HG03060 (cell line): Measurements from ENCODE around the gene SMKR1.
A peak's percentile ranks its signal among the peaks of the same experiment; 100 is the strongest.
"Not testable (repeated sequence)": the region's sequence is repeated elsewhere in the genome, so short reads cannot be mapped to it uniquely, and the experiment has no call there.

ENCODE experiments used
- ATAC-seq: cut with Tn5 transposase; IDR thresholded peaks from one replicate; pipeline ENCODE4 v1.9.1; 2021; ENCODE audit warnings: low read depth, moderate number of reproducible peaks; ENCODE audit not compliant: unreplicated experiment

The SMKR1 gene

GRCh38 chr7:129481376-129481775 lies 21.0 kb upstream of the SMKR1 start:
- not testable (repeated sequence) for ATAC-seq

GRCh38 chr7:129482781-129483180 lies 19.6 kb upstream of the SMKR1 start:
- no peak for ATAC-seq

GRCh38 chr7:129489491-129489890 lies 12.8 kb upstream of the SMKR1 start:
- no peak for ATAC-seq

- ATAC-seq, result no peak
These were observed 9.9 kb upstream of the SMKR1 start for GRCh38 chr7:129492391-129492790.

GRCh38 chr7:129493555-129493954 lies 8.8 kb upstream of the SMKR1 start:
- no peak for ATAC-seq

GRCh38 chr7:129494041-129494440 lies 8.3 kb upstream of the SMKR1 start:
- ATAC-seq, result peak; percentile 53

- no peak for ATAC-seq
These were observed 6.3 kb upstream of the SMKR1 start for GRCh38 chr7:129495987-129496386.

GRCh38 chr7:129496653-129497052 lies 5.7 kb upstream of the SMKR1 start:
- ATAC-seq, result no peak

GRCh38 chr7:129497156-129497555 lies 5.2 kb upstream of the SMKR1 start:
- ATAC-seq, result no peak

- ATAC-seq, result no peak
These were observed 4.3 kb upstream of the SMKR1 start for GRCh38 chr7:129498021-129498420.

GRCh38 chr7:129499999-129500398 lies 2.3 kb upstream of the SMKR1 start:
- ATAC-seq, result no peak

GRCh38 chr7:129502708-129503685 lies 666 bp downstream of the SMKR1 start:
- no peak for ATAC-seq

- no peak for ATAC-seq
These were observed 1.4 kb downstream of the SMKR1 start for GRCh38 chr7:129503725-129504124.

GRCh38 chr7:129512192-129512591 lies 9.9 kb downstream of the SMKR1 start:
- no peak for ATAC-seq

- no peak for ATAC-seq
These were observed 11.2 kb downstream of the SMKR1 start for GRCh38 chr7:129513546-129513945.

GRCh38 chr7:129514683-129515082 lies 12.4 kb downstream of the SMKR1 start:
- ATAC-seq, result no peak

GRCh38 chr7:129515381-129515780 lies 13.1 kb downstream of the SMKR1 start:
- no peak for ATAC-seq

- ATAC-seq, result no peak
These were observed 15.6 kb downstream of the SMKR1 start for GRCh38 chr7:129517931-129518330.

- no peak for ATAC-seq
These were observed 17.1 kb downstream of the SMKR1 start for GRCh38 chr7:129519464-129519863.

GRCh38 chr7:129522088-129522970 lies 20.0 kb downstream of the SMKR1 start:
- no peak for ATAC-seq

- no peak for ATAC-seq
These were observed 20.6 kb downstream of the SMKR1 start for GRCh38 chr7:129522971-129523340.
